K562 (cell line): ENCODE measurements around the gene HCRTR1. TPM values are rescaled to one million over a fixed set of nuclear protein-coding genes. Genes with fewer than 3 reads are reported as not detected.
A peak's percentile ranks its signal among the peaks of the same experiment; 100 is the strongest.
"Not testable (repeated sequence)": the region's sequence is repeated elsewhere in the genome, so short reads cannot be mapped to it uniquely, and the experiment has no call there.

Experiments
- ATAC-seq: fragments of 200-7000 bp; cut with Tn5 transposase; 3 replicates; pipeline ENCODE4 v1.9.1; 2020; ENCODE audit warnings: moderate library complexity
- BruUV-seq: library from RNA; stranded (reverse); fragments of 400-500 nt; replicated peaks from 2 replicates; lab custom pipeline; 2021; lab: Mats Ljungman, UMichigan
- CTCF ChIA-PET: fragments of 300-600 bp; formaldehyde crosslinking; extraction: SDS; loops from one replicate; lab custom pipeline; 2021; ENCODE audit warnings: low intra/inter-chr PET ratio; lab: Yijun Ruan, JAX
- POLR2A ChIA-PET: fragments of 300-600, 350-650 bp; sonication (Branson Sonifier 250); formaldehyde crosslinking; extraction: SDS; loops from one replicate; lab custom pipeline; 2021; ENCODE audit warnings: antibody characterized with exemption, inconsistent platforms; lab: Yijun Ruan, JAX
- DNase-seq, 4 experiments: peaks; one replicate each; pipeline versions ENCODE4 v3.0.0 to v3.0.0-alpha.2; 2011 to 2018; ENCODE audit warnings: low spot score in 3 of 4, mixed read lengths in 3 of 4; ENCODE audit errors: extremely low read depth in 1 of 4
- FAIRE-seq: peaks from 2 replicates; lab custom pipeline; 2011; peaks lifted over from hg19 to GRCh38; lab: Jason Lieb, UNC
- H2AFZ ChIP-seq: 2 replicates; pipeline ENCODE4 v1.6.0; 2011; ENCODE audit warnings: low read depth, low read length, control low read depth, inconsistent platforms
- H3K27ac ChIP-seq: fragments of 200-600 bp; 3 replicates; pipeline ENCODE4 v1.8.0; 2011; ENCODE audit warnings: low read depth, mild to moderate bottlenecking, control low read depth, inconsistent platforms, low read length, moderate library complexity, mixed read lengths; ENCODE audit errors: extremely low read depth
- H3K27me3 ChIP-seq, 2 experiments: fragments of 300-600 bp in 1 of 2; 2 replicates in 1 of 2; 3 replicates in 1 of 2; pipeline versions ENCODE4 v1.6.0 to v1.8.0; 2011; ENCODE audit warnings: inconsistent platforms in 2 of 2, low read length in 2 of 2, mild to moderate bottlenecking in 1 of 2, mixed read lengths in 1 of 2, moderate library complexity in 1 of 2; ENCODE audit not compliant: control insufficient read depth in 2 of 2, insufficient read depth in 2 of 2
- H3K36me3 ChIP-seq: fragments of 300-600 bp; 3 replicates; pipeline ENCODE4 v1.8.0; 2011; ENCODE audit warnings: mild to moderate bottlenecking, low read length, inconsistent platforms; ENCODE audit not compliant: control insufficient read depth, insufficient read depth
- H3K4me1 ChIP-seq, 2 experiments: fragments of 200-600 bp in 1 of 2; replicated peaks in 1 of 2; 2 replicates in 1 of 2; 3 replicates in 1 of 2; pipeline versions ENCODE4 v1.5.1 to v1.8.0; 2011; ENCODE audit warnings: inconsistent platforms in 2 of 2, low read length in 2 of 2, mild to moderate bottlenecking in 1 of 2, mixed read lengths in 1 of 2, moderate library complexity in 1 of 2; ENCODE audit not compliant: control insufficient read depth in 2 of 2, insufficient read depth in 2 of 2
- H3K4me2 ChIP-seq: 2 replicates; pipeline ENCODE4 v1.6.1; 2011; ENCODE audit warnings: low read length, control low read depth, inconsistent platforms, mixed read lengths; ENCODE audit not compliant: insufficient read depth
- H3K4me3 ChIP-seq: fragments of 200-600 bp; sonication (generic), shearing (Covaris generic); 2 replicates; pipeline ENCODE4 v1.5.1; 2016; ENCODE audit warnings: control low read depth, inconsistent platforms
- H3K79me2 ChIP-seq: fragments of 200-600 bp; 3 replicates; pipeline ENCODE4 v1.8.0; 2011; ENCODE audit warnings: low read length, inconsistent platforms; ENCODE audit not compliant: control insufficient read depth, insufficient read depth
- H3K9ac ChIP-seq, 2 experiments: 2 replicates each; pipeline versions ENCODE4 v1.6.0 to v1.6.1; 2011; ENCODE audit warnings: low read depth in 2 of 2, low read length in 2 of 2, control low read depth in 1 of 2, inconsistent platforms in 1 of 2, mild to moderate bottlenecking in 1 of 2, mixed read lengths in 1 of 2; ENCODE audit not compliant: insufficient read depth in 1 of 2
- H3K9me1 ChIP-seq: one replicate; pipeline ENCODE4 v1.6.0; 2011; ENCODE audit warnings: inconsistent platforms, mild to moderate bottlenecking, low read length, moderate library complexity; ENCODE audit not compliant: control insufficient read depth, insufficient read depth
- H3K9me3 ChIP-seq: replicated peaks from 2 replicates; pipeline ENCODE4 v1.5.1; 2011; ENCODE audit warnings: low read depth, low read length, inconsistent platforms; ENCODE audit not compliant: control insufficient read depth, insufficient read depth
- H4K20me1 ChIP-seq: replicated peaks from 2 replicates; pipeline ENCODE4 v1.6.1; 2011; ENCODE audit warnings: low read length, inconsistent platforms, mixed read lengths; ENCODE audit not compliant: control insufficient read depth, insufficient read depth
- ZFP36 ChIP-seq: fragments of 150-350 bp; IDR thresholded peaks from 2 replicates; pipeline ENCODE4 v1.6.1; 2018; ENCODE audit warnings: low read length, low read depth; ENCODE audit not compliant: partially characterized antibody
- ZNF639 ChIP-seq, 2 experiments: fragments of 200-800 bp in 1 of 2; sonication (Bioruptor generic) in 1 of 2; sonication (generic) in 1 of 2; formaldehyde crosslinking in 1 of 2; IDR thresholded peaks in 1 of 2; conservative IDR thresholded peaks in 1 of 2; 2 replicates each; pipeline versions ENCODE4 v1.5.0 to v1.6.1; 2016 to 2020; ENCODE audit warnings: missing compliant biosample characterization in 1 of 2, missing genetic modification characterization in 1 of 2, missing genetic modification reagents in 1 of 2
- WGBS: fragments of 100-300 bp; shearing (Covaris generic); methylation state at CpG from one replicate; pipeline ENCODE4 v1.1.6; 2016; ENCODE audit warnings: low coverage, mixed read lengths; ENCODE audit not compliant: insufficient coverage; ENCODE audit errors: missing lambda C conversion rate; 5-methylcytosine and 5-hydroxymethylcytosine counted together
- in situ Hi-C: fragments of 300-500 bp; cut with MboI; formaldehyde crosslinking; loops from 4 replicates; pipeline ENCODE4 v1.15.0; 2018; ENCODE audit warnings: inconsistent platforms, mixed read lengths
- intact Hi-C: fragments of 100-400 bp; cut with micrococcal nuclease; formaldehyde crosslinking; loops from 2 replicates; pipeline ENCODE4 v1.14.2; 2022
- polyA plus RNA-seq, 8 experiments: library from polyadenylated mRNA; depleted of rRNA in 4 of 8; stranded (reverse) in 5 of 8; unstranded in 3 of 8; fragments of >200 nt; fragmentation: Nextera tagmentation in 2 of 8; fragmentation: Illumina TruSeq in 1 of 8; extraction: Ambion mirVana in 2 of 8; extraction: Trizol in 1 of 8; gene quantifications; 2 replicates each; pipeline versions ENCODE4 v1.2.1 to v1.2.3, GENCODE V29; 2011 to 2014; ENCODE audit warnings: inconsistent platforms in 1 of 8, missing spikeins in 1 of 8
- total RNA-seq, 7 experiments: library from RNA; depleted of rRNA in 6 of 7; stranded (reverse); fragments of >200 nt in 6 of 7; fragmentation: Illumina TruSeq in 2 of 7; extraction: Trizol in 2 of 7; gene quantifications; 2 replicates each; pipeline versions ENCODE4 v1.2.1 to v1.2.3, GENCODE V29; 2011 to 2021; ENCODE audit warnings: low replicate concordance in 1 of 7

HCRTR1 gene
- total and polyA plus RNA-seq, 9 of the 15 experiments (the other 6 are each of a cell fraction or from before 2014, with no cell fraction given), result not detected

GRCh38 chr1:31586376-31587327, 30.8 kb upstream of the HCRTR1 start:
- TF ChIP-seq ZFP36 (peak; percentile 35), ZNF639 (CRISPR knock-in tag; conservative IDR thresholded peaks at IDR 0.05 in 1 of 2, IDR thresholded peaks at IDR 0.05 in 1 of 2) (no peak)

GRCh38 chr1:31587328-31587699, 30.2 kb upstream of the HCRTR1 start:
- H3K9me1 ChIP-seq, H2AFZ ChIP-seq, H3K4me3 ChIP-seq, DNase-seq, H3K36me3 ChIP-seq, in situ Hi-C loops, FAIRE-seq, H3K27ac ChIP-seq, H3K9ac ChIP-seq, H3K79me2 ChIP-seq, BruUV-seq, H3K9me3 ChIP-seq, H3K4me2 ChIP-seq, CTCF ChIA-PET, ATAC-seq, intact Hi-C loops: not testable (repeated sequence)
- 51% methylated on average over 5 of the region's 5 CpGs for WGBS
- POLR2A ChIA-PET, result interaction anchor here (0.7 kb wide), 1 partner anchor 864 kb away, joined by 3 read pairs; no protein-coding TSS in a partner anchor
- Histone ChIP-seq H3K27me3 (peaks cover 42 to 78% of the 10 kb centered on the region in 2 experiments), H4K20me1 (peaks cover 11% of the 10 kb centered on the region), H3K4me1 (peaks cover 0 to 25% of the 10 kb centered on the region in 2 experiments; a peak in 2 of 5 replicates)

More at GRCh38 chr1:31586376-31587327, 30.8 kb upstream of the HCRTR1 start:
- no peaks in the 10 kb centered on the region for H3K79me2 ChIP-seq
- POLR2A ChIA-PET, result interaction anchor here (0.6 kb wide), 1 partner anchor 103 kb away, joined by 3 read pairs; no protein-coding TSS in a partner anchor
- ATAC-seq (no peak), DNase-seq (peak in 1 of 4 experiments; percentile 5), FAIRE-seq (no peak)
- H3K9me1 ChIP-seq, result no peaks in the 10 kb centered on the region
- no peak overlapping the region for H3K4me2 ChIP-seq
- peaks cover 0 to 25% of the 10 kb centered on the region in 2 experiments; a peak in 2 of 5 replicates for H3K4me1 ChIP-seq
- peaks cover 11% of the 10 kb centered on the region for H4K20me1 ChIP-seq
- BruUV-seq, result no TSS peak
- no peak overlapping the region for H3K27ac ChIP-seq
- intact Hi-C loops, result no loop called here
- H3K27me3 ChIP-seq, result peaks cover 43 to 78% of the 10 kb centered on the region in 2 experiments
- no peak overlapping the region for H3K4me3 ChIP-seq
- 38% methylated on average over 36 of the region's 47 CpGs for WGBS
- no peaks in the 10 kb centered on the region for H3K36me3 ChIP-seq
- H2AFZ ChIP-seq, result no peak overlapping the region
- CTCF ChIA-PET, result no interaction called here
- H3K9me3 ChIP-seq, result no peaks in the 10 kb centered on the region
- no peak overlapping the region for H3K9ac ChIP-seq
- in situ Hi-C loops, result no loop called here
